NCI-H187 (cell line): ENCODE measurements around the gene KIF1A.
A peak's percentile ranks its signal among the peaks of the same experiment; 100 is the strongest.

Experiments used
- DNase-seq, 2 experiments: peaks; one replicate each; lab custom pipeline; 2025; lab: John Stamatoyannopoulos, UW

Gene KIF1A

GRCh38 chr2:240819858-240820606 lies at the start of gene KIF1A:
Gene KIF1A, minus strand, starts transcription at chr2:240820219. Its CDS starts 22,467 bp downstream, at chr2:240797752.
- DNase-seq: peak; percentile 61 to 85

- DNase-seq: no peak
These were observed 49.3 kb upstream of the KIF1A start for GRCh38 chr2:240869109-240869955.

- no peak for DNase-seq
These were observed 48.5 kb upstream of the KIF1A start, which contains the start of gene AGXT for GRCh38 chr2:240868286-240869108. Gene AGXT, plus strand, starts transcription at chr2:240868824. Its CDS starts 42 bp downstream, at chr2:240868866.

- no peak for DNase-seq
These were observed 45.4 kb upstream of the KIF1A start for GRCh38 chr2:240865391-240865790.

GRCh38 chr2:240864475-240864874 lies 44.5 kb upstream of the KIF1A start:
- DNase-seq: no peak

- no peak for DNase-seq
These were observed 41.5 kb upstream of the KIF1A start for GRCh38 chr2:240861547-240861946.

GRCh38 chr2:240858871-240859270 lies 38.9 kb upstream of the KIF1A start:
- DNase-seq: no peak

GRCh38 chr2:240858321-240858720 lies 38.3 kb upstream of the KIF1A start:
- no peak for DNase-seq

GRCh38 chr2:240857039-240858008 lies 37.3 kb upstream of the KIF1A start:
- no peak for DNase-seq

GRCh38 chr2:240856151-240856980 lies 36.3 kb upstream of the KIF1A start:
- DNase-seq: no peak

- DNase-seq: no peak
These were observed 35.7 kb upstream of the KIF1A start for GRCh38 chr2:240855670-240856069.

GRCh38 chr2:240852671-240853314 lies 32.8 kb upstream of the KIF1A start:
- DNase-seq: no peak

GRCh38 chr2:240851078-240851991 lies 31.3 kb upstream of the KIF1A start:
- peak; percentile 23 to 45 for DNase-seq

GRCh38 chr2:240850756-240851077 lies 30.7 kb upstream of the KIF1A start:
- DNase-seq: no peak

GRCh38 chr2:240850026-240850425 lies 30.0 kb upstream of the KIF1A start:
- no peak for DNase-seq

- no peak for DNase-seq
These were observed 29.1 kb upstream of the KIF1A start for GRCh38 chr2:240848900-240849680.

GRCh38 chr2:240847817-240848216 lies 27.8 kb upstream of the KIF1A start:
- DNase-seq: no peak
